Right lobe of liver (tissue), 6 donors: ENCODE results near the gene GAL3ST1. TPM values are rescaled to one million over a fixed set of nuclear protein-coding genes. Genes with fewer than 3 reads are reported as not detected.

ENCODE experiments used
- ATAC-seq, 4 donors: fragments of 200-7000 bp; cut with Tn5 transposase; one replicate each; pipeline ENCODE4 v1.9.1; 2020; ENCODE audit warnings: mild to moderate bottlenecking in 4 of 4, moderate library complexity in 4 of 4
- DNase-seq, 3 donors: peaks; one replicate each; pipeline ENCODE4 v3.0.0-alpha.2; 2020
- H3K27ac ChIP-seq, 3 donors: fragments of 200-600 bp; one replicate each; pipeline ENCODE4 v1.8.0; 2022
- H3K27me3 ChIP-seq, 2 donors: fragments of 200-600 bp; one replicate each; pipeline ENCODE4 v1.8.0; 2022
- H3K36me3 ChIP-seq, 4 donors: fragments of 200-600 bp; sonication (generic) in 1 of 4; one replicate each; pipeline versions ENCODE4 v1.5.1 to v1.8.0; 2017 to 2022; ENCODE audit warnings: control low read depth in 1 of 4
- H3K4me1 ChIP-seq, 4 donors: fragments of 200-600 bp; sonication (generic) in 1 of 4; one replicate each; pipeline versions ENCODE4 v1.5.1 to v1.8.0; 2017 to 2022; ENCODE audit warnings: control low read depth in 1 of 4
- H3K4me3 ChIP-seq, 3 donors: fragments of 200-600 bp; one replicate each; pipeline ENCODE4 v1.8.0; 2022
- H3K9me3 ChIP-seq, 4 donors: fragments of 200-600 bp; sonication (generic) in 1 of 4; one replicate each; pipeline versions ENCODE4 v1.5.1 to v1.8.0; 2017 to 2022; ENCODE audit warnings: control low read depth in 1 of 4
- POLR2A ChIP-seq: fragments of 450-650 bp; IDR thresholded peaks from one replicate; pipeline ENCODE4 v1.6.1; 2017; ENCODE audit warnings: antibody characterized with exemption, mild to moderate bottlenecking
- WGBS: methylation state at CpG from one replicate; pipeline ENCODE4 v1.1.6; 2018; ENCODE audit warnings: low coverage, low lambda C conversion rate; ENCODE audit not compliant: insufficient coverage; ENCODE audit errors: missing lambda C conversion rate; 5-methylcytosine and 5-hydroxymethylcytosine counted together
- intact Hi-C, 2 donors: fragments of 100-400 bp; cut with DNase I; formaldehyde crosslinking; loops; one replicate each; pipeline versions ENCODE4 v1.11.2 to v1.14.1; 2022
- total RNA-seq, 6 experiments: library from RNA; depleted of rRNA in 2 of 6; stranded (reverse); fragments of >200 nt in 2 of 6; fragmentation: NEBNext Ultra II Directional in 3 of 6; extraction: Animal tissue kit (Norgen Biotek cat#: 25700) in 3 of 6; gene quantifications; one replicate each; pipeline versions ENCODE4 v1.1.0 to v1.2.4, GENCODE V29; 2016 to 2023
- TF ChIP-seq, protein P1 (sequence below), 4 donors: fragments of 200-600 bp in 3 of 4; fragments of 450-650 bp in 1 of 4; IDR thresholded peaks; one replicate each; pipeline versions ENCODE4 v1.5.1 to v1.8.0; 2016 to 2022; ENCODE audit warnings: antibody characterized with exemption in 4 of 4, mild to moderate bottlenecking in 2 of 4
- donor health status: DM: no; HTN: yes; CAD: no.
- donor health status: DM: no; HTN: no; CAD: no.
- donor health status: DM: no; HTN: no; CAD: no.
- donor health status: DM: no; HTN: yes; CAD: no.
- donor health status: DM: no; HTN: yes; CAD: no.

Gene GAL3ST1
- total RNA-seq, 6 experiments from 2014 or later = 0.58 to 7.0 (median 3.3) TPM

DNA sequence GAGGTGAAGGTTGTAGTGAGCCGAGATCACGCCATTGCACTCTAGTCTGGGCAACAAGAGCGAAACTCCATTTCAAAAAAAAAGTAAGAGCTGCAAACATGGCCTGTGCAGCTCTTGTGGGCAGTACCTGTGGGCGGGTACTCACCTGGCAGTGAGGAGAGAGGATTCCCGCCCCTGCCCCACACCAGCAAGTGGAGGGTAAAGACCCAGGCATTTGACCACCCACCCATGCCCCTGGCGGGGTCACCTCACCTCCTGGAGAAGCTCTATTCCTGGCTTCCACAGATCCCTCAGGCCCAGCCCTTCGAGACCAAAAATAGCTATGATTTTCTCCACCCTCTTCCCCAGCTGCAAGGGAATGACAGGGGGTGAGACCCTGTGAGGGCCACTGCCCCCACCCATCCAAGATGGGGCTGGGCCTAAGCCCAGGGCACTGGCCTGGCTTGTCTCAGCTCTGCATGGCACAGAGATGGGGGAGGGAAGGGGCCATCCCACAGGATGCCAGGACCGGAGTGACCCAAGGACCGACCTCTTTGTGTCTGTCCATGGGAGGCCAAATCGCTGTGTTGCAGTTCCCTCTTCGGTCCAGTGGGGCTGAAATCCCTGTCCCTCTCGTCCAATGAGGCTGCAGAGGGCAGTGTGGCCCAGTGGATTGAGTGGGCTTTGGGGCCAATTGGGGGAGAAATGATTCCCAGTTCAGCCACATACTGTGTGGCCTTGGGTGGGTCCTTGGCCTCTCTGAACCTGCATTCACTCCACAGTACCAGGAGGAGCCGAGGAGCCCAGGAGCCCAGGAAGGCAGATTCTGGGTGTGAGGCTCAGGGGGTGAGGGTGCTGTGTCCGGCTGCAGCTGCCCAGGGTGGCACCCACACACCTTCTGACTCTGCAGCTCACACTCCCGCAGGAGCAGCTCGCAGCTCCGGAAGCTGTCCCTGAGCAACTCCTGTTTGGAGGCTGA lies 42.5 kb downstream of the GAL3ST1 start:
- Histone ChIP-seq H3K27ac (no peak overlapping the region), H3K4me1 (no peaks in the 10 kb centered on the region), H3K9me3 (no peaks in the 10 kb centered on the region), H3K27me3 (no peaks in the 10 kb centered on the region), H3K36me3 (no peaks in the 10 kb centered on the region), H3K4me3 (no peak overlapping the region)
- intact Hi-C loops = no loop called here
- DNase-seq = no peak
- TF ChIP-seq, protein P1, sequence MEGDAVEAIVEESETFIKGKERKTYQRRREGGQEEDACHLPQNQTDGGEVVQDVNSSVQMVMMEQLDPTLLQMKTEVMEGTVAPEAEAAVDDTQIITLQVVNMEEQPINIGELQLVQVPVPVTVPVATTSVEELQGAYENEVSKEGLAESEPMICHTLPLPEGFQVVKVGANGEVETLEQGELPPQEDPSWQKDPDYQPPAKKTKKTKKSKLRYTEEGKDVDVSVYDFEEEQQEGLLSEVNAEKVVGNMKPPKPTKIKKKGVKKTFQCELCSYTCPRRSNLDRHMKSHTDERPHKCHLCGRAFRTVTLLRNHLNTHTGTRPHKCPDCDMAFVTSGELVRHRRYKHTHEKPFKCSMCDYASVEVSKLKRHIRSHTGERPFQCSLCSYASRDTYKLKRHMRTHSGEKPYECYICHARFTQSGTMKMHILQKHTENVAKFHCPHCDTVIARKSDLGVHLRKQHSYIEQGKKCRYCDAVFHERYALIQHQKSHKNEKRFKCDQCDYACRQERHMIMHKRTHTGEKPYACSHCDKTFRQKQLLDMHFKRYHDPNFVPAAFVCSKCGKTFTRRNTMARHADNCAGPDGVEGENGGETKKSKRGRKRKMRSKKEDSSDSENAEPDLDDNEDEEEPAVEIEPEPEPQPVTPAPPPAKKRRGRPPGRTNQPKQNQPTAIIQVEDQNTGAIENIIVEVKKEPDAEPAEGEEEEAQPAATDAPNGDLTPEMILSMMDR (IDR thresholded peaks at IDR 0.05) = no peak
- no peak for TF ChIP-seq POLR2A
- peak in 1 of 4 donors; percentile 25 for ATAC-seq
- WGBS = 80% methylated on average over 1 of the region's 17 CpGs

- no peak for TF ChIP-seq POLR2A
- TF ChIP-seq, protein P1 (IDR thresholded peaks at IDR 0.05) = no peak
- DNase-seq (no peak), ATAC-seq (no peak)
- no peaks in the 10 kb centered on the region for H3K27me3 ChIP-seq
- 80% methylated on average over 4 of the region's 4 CpGs for WGBS
- no peaks in the 10 kb centered on the region for H3K4me1 ChIP-seq
- H3K36me3 ChIP-seq = no peaks in the 10 kb centered on the region
- no peak overlapping the region for H3K27ac ChIP-seq
- intact Hi-C loops = no loop called here
- H3K9me3 ChIP-seq = no peaks in the 10 kb centered on the region
- no peak overlapping the region for H3K4me3 ChIP-seq
Measured at GRCh38 chr22:30526656-30527055, 47.8 kb downstream of the GAL3ST1 start.

DNA sequence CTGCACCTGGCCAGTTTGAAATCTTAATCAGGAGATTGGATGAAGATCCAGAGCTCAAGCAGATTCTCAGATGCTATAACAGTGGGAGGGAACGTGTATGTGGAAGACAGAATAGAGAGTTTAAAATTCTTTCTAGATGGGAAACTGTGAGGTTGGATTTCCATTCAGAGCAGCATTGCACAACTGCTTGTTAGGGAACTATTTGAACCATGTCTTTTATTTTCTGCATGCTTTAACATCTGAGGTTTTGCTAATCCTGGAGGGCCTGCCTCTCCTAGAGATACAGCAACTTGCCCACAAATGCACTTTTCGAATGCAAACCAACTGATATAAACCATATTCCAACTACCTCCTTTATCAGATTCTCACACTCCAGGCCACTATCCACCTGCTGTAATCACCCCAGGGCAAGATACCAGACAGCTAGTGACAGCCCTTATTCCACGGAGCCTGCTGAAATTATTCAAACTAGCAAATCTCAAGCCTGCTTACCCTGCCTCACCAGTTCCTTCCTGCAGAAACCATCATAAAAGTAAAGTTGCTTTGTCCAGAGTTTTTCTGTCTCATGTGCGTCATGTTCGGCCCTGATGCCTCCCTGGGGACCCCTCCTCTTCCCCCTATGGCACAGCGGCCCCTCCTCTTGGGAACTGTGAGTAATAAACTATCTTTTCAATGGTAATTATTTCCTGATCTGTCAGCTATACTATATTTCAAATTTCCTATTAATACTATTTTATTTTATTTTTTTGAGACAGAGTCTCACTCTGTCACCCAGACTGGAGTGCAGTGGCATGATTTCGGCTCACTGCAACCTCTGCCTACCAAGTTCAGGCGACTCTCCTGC lies 50.6 kb downstream of the GAL3ST1 start:
- intact Hi-C loops = no loop called here
- H3K36me3 ChIP-seq = no peaks in the 10 kb centered on the region
- H3K4me1 ChIP-seq = no peaks in the 10 kb centered on the region
- ATAC-seq (no peak), DNase-seq (no peak)
- no peaks in the 10 kb centered on the region for H3K27me3 ChIP-seq
- no peak overlapping the region for H3K4me3 ChIP-seq
- TF ChIP-seq POLR2A = no peak
- TF ChIP-seq, protein P1 (IDR thresholded peaks at IDR 0.05) = no peak
- 71% methylated on average over 8 of the region's 8 CpGs for WGBS
- H3K9me3 ChIP-seq = no peaks in the 10 kb centered on the region
- no peak overlapping the region for H3K27ac ChIP-seq

GRCh38 chr22:30521368-30522156 lies 52.9 kb downstream of the GAL3ST1 start:
- H3K4me3 ChIP-seq = no peak overlapping the region
- WGBS = 87% methylated on average over 5 of the region's 5 CpGs
- DNase-seq = no peak
- H3K27ac ChIP-seq = no peak overlapping the region
- H3K4me1 ChIP-seq = no peaks in the 10 kb centered on the region
- no peaks in the 10 kb centered on the region for H3K27me3 ChIP-seq
- no peak for ATAC-seq
- intact Hi-C loops = no loop called here
- TF ChIP-seq, protein P1 (IDR thresholded peaks at IDR 0.05) = no peak
- TF ChIP-seq POLR2A = no peak
- no peaks in the 10 kb centered on the region for H3K36me3 ChIP-seq
- no peaks in the 10 kb centered on the region for H3K9me3 ChIP-seq
